Measurements from ENCODE around the gene SDS.

- TF ChIP-seq EZH2 (IDR thresholded peaks at IDR 0.05; ENCODE audit: low read depth, low read length, severe bottlenecking) (no peak), EGR1 (IDR thresholded peaks at IDR 0.05; ENCODE audit: borderline replicate concordance, low read depth, low read length) (no peak), RBBP5 (IDR thresholded peaks at IDR 0.05; ENCODE audit: borderline replicate concordance, low read depth, low read length) (no peak), SIN3A (conservative IDR thresholded peaks at IDR 0.05 in 1 of 2, IDR thresholded peaks at IDR 0.05 in 1 of 2; ENCODE audit: low read depth in 1 of 2, low read length in 2 of 2) (no peak), EP300 (IDR thresholded peaks at IDR 0.05; ENCODE audit: borderline replicate concordance in 1 of 2, low read depth in 2 of 2, low read length in 2 of 2) (no peak), POU5F1 (IDR thresholded peaks at IDR 0.05; ENCODE audit: low read depth, low read length) (no peak), ATF3 (IDR thresholded peaks at IDR 0.05; ENCODE audit: insufficient read depth, low read depth, low read length) (no peak), CTBP2 (IDR thresholded peaks at IDR 0.05; ENCODE audit: borderline replicate concordance, insufficient read depth, insufficient read length, low read length) (no peak), TAF1 (IDR thresholded peaks at IDR 0.05; ENCODE audit: low read depth, low read length) (no peak), FOSL1 (IDR thresholded peaks at IDR 0.05; ENCODE audit: insufficient read depth, low read depth, low read length) (no peak), POLR2AphosphoS5 (IDR thresholded peaks at IDR 0.05; ENCODE audit: low read depth, low read length) (no peak)
- TF ChIP-seq, protein P1, sequence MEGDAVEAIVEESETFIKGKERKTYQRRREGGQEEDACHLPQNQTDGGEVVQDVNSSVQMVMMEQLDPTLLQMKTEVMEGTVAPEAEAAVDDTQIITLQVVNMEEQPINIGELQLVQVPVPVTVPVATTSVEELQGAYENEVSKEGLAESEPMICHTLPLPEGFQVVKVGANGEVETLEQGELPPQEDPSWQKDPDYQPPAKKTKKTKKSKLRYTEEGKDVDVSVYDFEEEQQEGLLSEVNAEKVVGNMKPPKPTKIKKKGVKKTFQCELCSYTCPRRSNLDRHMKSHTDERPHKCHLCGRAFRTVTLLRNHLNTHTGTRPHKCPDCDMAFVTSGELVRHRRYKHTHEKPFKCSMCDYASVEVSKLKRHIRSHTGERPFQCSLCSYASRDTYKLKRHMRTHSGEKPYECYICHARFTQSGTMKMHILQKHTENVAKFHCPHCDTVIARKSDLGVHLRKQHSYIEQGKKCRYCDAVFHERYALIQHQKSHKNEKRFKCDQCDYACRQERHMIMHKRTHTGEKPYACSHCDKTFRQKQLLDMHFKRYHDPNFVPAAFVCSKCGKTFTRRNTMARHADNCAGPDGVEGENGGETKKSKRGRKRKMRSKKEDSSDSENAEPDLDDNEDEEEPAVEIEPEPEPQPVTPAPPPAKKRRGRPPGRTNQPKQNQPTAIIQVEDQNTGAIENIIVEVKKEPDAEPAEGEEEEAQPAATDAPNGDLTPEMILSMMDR (IDR thresholded peaks at IDR 0.05; ENCODE audit: control extremely low read depth in 1 of 3, insufficient read depth in 1 of 3, low read depth in 1 of 3, low read length in 3 of 3), result no peak
Observed at GRCh38 chr12:113396828-113397496, 6.7 kb downstream of the SDS start.
